AG10803 (cell line): ENCODE measurements around the gene PGGHG.
A peak's percentile ranks its signal among the peaks of the same experiment; 100 is the strongest.

Source experiments
- DNase-seq: peaks from one replicate; pipeline ENCODE4 v3.0.0; 2010; ENCODE audit warnings: low read depth
- H3K4me3 ChIP-seq: 2 replicates; pipeline ENCODE4 v1.5.1; 2011; ENCODE audit warnings: mild to moderate bottlenecking, low read length, control low read depth
- TF ChIP-seq, protein P1 (sequence below): conservative IDR thresholded peaks from 2 replicates; pipeline ENCODE4 v1.5.1; 2011; ENCODE audit warnings: mild to moderate bottlenecking, low read length, control low read depth, inconsistent platforms

Gene PGGHG

DNA sequence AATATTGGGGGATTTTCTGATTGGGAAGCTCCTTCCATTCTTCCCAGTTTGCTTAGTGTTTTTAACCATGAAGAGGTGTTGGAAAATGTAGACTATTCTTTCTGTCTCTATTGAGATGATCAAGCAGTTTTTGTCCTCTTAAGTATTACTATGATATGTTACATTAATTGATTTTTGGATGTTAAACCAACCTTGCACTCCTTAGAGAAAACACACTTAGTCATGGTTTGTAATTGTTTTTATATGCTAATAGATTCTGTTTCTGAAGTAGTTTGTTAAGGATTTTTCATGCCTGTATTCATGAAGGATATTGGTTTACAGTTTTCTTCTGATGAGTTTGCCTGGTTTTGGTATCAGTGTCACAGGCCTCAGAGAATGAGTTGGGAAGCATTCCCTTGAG is 12.7 kb upstream of the PGGHG start:
- H3K4me3 ChIP-seq, result no peak overlapping the region
- TF ChIP-seq, protein P1, sequence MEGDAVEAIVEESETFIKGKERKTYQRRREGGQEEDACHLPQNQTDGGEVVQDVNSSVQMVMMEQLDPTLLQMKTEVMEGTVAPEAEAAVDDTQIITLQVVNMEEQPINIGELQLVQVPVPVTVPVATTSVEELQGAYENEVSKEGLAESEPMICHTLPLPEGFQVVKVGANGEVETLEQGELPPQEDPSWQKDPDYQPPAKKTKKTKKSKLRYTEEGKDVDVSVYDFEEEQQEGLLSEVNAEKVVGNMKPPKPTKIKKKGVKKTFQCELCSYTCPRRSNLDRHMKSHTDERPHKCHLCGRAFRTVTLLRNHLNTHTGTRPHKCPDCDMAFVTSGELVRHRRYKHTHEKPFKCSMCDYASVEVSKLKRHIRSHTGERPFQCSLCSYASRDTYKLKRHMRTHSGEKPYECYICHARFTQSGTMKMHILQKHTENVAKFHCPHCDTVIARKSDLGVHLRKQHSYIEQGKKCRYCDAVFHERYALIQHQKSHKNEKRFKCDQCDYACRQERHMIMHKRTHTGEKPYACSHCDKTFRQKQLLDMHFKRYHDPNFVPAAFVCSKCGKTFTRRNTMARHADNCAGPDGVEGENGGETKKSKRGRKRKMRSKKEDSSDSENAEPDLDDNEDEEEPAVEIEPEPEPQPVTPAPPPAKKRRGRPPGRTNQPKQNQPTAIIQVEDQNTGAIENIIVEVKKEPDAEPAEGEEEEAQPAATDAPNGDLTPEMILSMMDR, result no peak
- no peak for DNase-seq

DNA sequence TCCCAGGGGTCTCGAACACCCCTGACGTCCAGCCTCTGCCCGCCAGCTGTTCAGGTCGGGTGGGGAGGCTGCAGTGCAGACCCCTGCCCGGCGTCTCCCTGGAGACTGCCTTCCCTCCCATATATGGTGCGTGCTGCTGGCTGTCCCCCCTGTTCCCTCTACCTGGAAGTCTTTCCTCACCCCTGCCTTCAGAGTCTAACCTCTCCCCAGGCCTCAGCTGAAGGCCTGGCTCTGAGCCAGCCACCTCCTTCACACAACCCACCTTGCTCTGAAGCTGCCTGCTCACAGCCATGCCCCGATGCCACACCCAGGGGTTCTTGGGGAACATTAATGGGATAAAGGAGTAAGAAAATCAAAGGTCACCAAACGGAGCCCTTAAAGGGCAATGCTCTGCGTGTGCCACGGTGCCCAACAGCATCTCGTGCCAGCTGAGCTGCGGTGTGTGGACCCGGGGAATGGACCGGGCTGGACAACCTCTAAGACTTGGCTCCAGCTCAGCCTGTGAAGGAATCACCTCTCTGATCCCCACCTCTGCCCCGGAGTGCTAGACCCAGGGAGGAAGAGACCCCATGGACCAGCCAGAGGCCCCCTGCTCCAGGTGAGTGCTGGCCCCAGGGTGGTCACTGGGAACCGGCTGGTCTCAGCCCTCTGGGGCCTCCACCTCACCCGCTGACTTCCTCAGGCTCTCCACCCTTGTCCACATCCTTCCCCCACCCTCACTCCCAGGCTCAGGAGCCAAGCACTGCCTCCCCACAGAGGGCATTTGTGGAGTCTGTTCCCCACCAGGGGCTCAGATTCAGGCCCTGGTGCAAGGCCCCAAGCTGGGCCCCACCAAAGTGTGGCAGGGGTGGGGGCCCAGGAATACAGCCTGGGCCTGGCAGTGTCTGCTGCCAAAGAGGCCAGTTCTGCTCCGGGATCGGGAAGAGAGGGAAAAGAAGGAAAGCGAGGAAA is 10.7 kb upstream of the PGGHG start, which contains the start of gene NLRP6:
Gene NLRP6 (plus strand): TSS at position 407 of the 951 bp plus-strand sequence. CDS start 163 bp downstream, at position 570.
- no peak within 1 kb of the TSS for H3K4me3 ChIP-seq
- DNase-seq, result no peak
- TF ChIP-seq, protein P1, result no peak

DNA sequence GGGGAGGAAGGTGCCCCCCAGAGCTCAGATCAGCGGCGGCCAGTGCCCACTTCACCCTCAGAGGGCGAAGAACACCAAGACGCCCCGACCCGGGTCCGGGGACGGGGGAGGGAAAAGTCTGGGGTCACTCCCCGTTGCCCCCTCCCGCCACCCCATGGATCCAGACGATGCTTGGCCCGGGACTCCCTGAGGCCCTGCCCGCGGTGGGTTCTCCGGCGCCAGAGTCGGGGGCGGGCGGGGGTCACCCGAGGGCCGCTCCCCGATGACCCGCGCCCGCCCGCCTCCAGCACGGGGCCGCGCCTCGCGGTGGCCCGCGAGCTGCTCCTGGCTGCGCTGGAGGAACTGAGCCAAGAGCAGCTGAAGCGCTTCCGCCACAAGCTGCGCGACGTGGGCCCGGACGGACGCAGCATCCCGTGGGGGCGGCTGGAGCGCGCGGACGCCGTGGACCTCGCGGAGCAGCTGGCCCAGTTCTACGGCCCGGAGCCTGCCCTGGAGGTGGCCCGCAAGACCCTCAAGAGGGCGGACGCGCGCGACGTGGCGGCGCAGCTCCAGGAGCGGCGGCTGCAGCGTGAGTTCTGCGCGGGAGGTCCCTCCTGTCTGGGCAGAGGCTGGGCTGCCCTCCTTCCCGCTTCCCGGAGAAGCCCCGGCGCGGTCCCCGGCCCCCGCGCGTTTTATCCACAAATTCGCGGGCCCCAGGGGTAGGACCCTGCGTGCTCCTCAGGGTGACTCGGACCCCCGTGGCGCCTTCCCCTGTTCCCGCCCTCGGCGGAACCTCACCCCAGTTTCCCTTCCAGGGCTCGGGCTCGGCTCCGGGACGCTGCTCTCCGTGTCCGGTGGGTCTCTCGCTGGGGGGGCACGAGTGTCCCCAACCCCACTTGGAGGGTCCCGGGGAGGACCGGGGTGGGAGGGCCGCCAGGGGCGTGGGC is 9.6 kb upstream of the PGGHG start:
- no peak for DNase-seq
- no peak overlapping the region for H3K4me3 ChIP-seq
- TF ChIP-seq, protein P1, result no peak

DNA sequence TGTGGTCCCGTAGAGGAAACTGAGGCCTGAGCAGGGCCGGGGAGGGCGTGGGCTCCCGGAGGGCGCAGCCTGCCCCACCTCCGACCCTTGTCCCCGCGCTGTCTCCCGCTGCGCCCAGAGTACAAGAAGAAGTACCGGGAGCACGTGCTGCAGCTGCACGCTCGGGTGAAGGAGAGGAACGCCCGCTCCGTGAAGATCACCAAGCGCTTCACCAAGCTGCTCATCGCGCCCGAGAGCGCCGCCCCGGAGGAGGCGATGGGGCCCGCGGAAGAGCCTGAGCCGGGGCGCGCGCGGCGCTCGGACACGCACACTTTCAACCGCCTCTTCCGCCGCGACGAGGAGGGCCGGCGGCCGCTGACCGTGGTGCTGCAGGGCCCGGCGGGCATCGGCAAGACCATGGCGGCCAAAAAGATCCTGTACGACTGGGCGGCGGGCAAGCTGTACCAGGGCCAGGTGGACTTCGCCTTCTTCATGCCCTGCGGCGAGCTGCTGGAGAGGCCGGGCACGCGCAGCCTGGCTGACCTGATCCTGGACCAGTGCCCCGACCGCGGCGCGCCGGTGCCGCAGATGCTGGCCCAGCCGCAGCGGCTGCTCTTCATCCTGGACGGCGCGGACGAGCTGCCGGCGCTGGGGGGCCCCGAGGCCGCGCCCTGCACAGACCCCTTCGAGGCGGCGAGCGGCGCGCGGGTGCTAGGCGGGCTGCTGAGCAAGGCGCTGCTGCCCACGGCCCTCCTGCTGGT is 8.8 kb upstream of the PGGHG start:
- TF ChIP-seq, protein P1, result no peak
- no peak overlapping the region for H3K4me3 ChIP-seq
- DNase-seq, result peak; percentile 27

DNA sequence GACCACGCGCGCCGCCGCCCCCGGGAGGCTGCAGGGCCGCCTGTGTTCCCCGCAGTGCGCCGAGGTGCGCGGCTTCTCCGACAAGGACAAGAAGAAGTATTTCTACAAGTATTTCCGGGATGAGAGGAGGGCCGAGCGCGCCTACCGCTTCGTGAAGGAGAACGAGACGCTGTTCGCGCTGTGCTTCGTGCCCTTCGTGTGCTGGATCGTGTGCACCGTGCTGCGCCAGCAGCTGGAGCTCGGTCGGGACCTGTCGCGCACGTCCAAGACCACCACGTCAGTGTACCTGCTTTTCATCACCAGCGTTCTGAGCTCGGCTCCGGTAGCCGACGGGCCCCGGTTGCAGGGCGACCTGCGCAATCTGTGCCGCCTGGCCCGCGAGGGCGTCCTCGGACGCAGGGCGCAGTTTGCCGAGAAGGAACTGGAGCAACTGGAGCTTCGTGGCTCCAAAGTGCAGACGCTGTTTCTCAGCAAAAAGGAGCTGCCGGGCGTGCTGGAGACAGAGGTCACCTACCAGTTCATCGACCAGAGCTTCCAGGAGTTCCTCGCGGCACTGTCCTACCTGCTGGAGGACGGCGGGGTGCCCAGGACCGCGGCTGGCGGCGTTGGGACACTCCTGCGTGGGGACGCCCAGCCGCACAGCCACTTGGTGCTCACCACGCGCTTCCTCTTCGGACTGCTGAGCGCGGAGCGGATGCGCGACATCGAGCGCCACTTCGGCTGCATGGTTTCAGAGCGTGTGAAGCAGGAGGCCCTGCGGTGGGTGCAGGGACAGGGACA is 8.0 kb upstream of the PGGHG start:
- TF ChIP-seq, protein P1, result no peak
- H3K4me3 ChIP-seq, result no peak overlapping the region
- no peak for DNase-seq
